Hematopoietic multipotent progenitor cell treated with erythropoietin and hydrocortisone succinate and interleukin-3 and kit ligand, for 15 days (in vitro differentiated cells): ENCODE data around the gene CCDC171.
"Not testable (repeated sequence)": the region's sequence is repeated elsewhere in the genome, so short reads cannot be mapped to it uniquely, and the experiment has no call there.

Experiments used
- DNase-seq: peaks from one replicate; pipeline ENCODE4 v3.0.0-alpha.2; 2015; ENCODE audit warnings: low spot score

CCDC171 gene

DNA sequence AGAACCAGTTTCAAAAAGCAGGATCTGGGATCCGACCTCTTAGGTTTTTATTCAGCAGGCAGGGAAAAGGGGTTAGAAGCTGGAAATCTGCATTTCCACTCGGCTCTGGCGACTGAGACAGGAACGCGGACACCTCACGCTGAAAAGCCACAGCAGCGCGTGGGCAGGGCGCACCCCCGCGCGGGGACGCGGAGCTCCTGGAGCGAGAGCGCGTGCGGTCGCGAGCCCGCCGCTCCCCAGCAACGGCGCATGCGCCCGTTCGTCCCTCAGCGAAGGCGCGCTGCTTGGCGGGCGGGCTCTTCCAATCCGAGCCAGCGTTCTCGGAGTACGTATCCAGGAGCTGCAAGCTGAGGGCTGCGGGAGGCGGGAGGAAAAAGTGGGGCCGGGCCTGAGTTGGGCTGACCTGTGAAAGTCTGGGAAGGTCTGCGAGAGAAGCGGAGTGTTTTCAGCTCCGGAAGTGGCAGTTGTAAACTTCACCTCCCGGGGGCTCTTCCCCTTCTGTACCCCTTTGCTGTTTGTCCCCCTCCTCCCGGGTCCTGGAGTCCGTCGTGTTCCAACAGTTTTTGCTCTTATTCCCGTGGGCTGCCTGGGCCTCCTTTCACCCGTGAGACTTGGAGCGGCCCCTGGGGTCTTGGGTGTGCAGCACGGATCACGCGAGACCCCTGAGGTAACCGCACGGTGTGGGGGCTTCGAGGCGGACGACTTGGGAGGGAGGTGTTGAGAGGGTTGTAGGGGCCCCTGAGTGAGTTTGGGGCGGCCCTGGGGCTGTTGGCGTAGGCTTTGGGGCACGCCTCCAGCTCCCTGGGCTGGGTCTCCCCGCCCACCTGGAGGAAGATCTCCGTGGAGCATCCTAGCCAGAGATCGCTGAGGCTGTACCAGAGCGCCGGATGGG is at the start of gene CCDC171:
CCDC171 (plus strand) TSS at position 408 of the 892 bp plus-strand sequence. CDS start 11,046 bp downstream, outside the sequence.
- peak; percentile 74 for DNase-seq

- no peak for DNase-seq
Measured at GRCh38 chr9:15505921-15506320, 46.9 kb upstream of the CCDC171 start.

GRCh38 chr9:15509931-15510788 is 42.7 kb upstream of the CCDC171 start:
- DNase-seq = peak; percentile 54

DNA sequence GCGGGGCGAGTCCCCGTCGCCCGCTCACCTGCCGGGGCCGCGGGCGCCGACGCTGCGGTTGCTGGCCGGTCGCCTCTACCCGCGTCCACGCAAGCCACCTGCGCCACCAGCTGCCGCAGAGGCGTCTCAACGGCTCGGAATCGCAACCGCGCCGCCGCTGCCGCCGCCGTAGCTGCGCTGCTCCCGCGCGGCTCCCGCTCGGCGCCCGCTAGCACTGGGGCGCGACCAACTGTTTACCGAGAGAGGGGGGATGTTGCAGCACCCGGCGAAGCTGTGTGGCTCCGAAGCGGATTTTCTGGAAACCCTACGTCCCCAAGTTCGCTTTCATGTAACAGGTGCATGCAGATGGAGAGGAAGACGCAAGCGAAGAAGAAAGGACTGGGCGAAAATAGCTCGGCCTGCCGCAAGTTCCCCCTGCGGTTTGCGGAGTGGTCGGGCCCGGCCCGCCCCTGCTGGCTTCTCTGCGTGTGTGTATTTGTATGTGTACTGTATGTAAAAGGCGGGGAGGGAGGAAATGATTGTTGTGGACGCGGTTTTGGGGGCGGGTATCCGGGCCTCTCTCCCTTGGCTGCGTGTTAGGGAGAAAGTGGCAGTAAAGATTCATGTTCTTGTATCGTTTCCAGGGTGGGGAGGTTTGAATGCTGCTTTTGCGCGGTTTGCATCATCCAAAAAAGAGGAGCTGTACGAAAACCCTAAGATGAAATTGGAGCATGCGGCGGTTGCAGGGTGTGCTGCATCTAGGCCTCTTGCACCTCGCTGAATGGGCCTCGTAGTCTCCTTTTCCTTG is 41.9 kb upstream of the CCDC171 start, which contains the start of gene PSIP1:
PSIP1 (minus strand) TSS at position 182 of the 787 bp plus-strand sequence. CDS start 782 bp downstream, outside the sequence.
- peak; percentile 89 for DNase-seq

DNA sequence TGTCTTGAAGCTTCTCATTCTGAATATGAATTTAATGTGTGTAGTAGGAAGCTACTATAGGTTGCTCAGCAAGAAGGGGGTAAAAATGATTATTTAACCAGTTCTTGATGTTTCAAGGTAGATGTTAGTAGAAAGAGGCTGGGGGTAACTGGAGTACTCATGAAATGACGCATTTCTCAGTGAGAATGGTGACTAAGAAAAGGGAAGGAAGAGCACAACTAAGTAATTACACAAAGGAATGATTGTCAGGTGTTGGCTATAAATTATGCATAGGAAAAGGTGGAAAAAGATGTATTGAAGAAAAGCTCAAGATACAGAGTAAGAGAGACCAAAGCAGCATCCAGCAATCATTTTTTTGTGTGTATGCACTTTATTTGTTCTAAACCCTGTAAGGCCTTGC is 40.6 kb upstream of the CCDC171 start:
- no peak for DNase-seq

GRCh38 chr9:15512889-15513288 is 40.0 kb upstream of the CCDC171 start:
- no peak for DNase-seq

GRCh38 chr9:15513335-15513734 is 39.5 kb upstream of the CCDC171 start:
- DNase-seq = peak; percentile 16

DNA sequence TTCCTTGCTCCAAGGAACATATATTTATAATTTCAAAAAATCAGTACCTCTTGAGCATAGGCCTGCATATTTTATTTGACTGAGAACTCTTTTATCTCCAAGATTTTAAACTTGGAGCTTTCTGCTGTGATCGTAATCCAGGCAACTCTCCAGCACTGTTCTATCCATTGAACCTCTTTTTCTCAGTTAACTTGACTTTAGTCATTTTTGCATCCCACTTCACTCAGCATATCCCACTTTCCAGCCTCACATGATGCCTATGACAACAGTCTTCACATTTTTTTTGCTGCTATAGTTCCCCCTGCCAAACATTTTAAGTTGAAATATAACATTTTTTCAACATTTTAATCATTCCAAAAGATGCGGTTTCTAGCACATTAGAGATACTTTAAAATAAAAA is 33.0 kb upstream of the CCDC171 start:
- DNase-seq = no peak

GRCh38 chr9:15521254-15521653 is 31.6 kb upstream of the CCDC171 start:
- DNase-seq = no peak

DNA sequence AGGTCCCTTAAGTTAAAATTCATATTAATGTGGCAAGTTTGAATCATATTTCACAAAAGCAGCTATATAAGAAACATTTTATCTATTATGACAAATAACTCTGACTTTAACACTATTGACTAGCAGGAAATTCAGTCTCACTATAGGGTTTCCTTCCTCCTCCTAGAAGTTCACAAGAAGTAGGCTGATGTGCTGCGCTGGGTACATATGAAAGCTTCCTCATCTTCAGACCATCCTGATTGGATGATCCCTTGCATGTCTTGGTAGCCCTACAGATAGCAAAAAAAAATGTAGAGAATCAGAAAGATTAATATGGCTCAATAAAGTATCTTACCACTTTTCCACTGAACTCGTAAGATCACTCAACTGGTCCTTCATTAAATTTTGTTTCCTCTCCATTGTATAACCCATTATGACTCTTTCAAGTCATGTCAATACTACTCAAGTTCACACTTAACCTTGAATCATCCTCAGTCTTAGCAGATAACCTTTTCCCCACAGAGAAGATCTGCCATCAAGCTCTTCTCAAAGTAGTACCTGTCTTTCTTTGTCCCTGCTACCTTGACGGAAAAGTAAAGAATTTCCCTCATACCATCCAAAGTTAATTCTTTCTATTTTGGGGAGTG is 30.6 kb upstream of the CCDC171 start:
- no peak for DNase-seq

DNA sequence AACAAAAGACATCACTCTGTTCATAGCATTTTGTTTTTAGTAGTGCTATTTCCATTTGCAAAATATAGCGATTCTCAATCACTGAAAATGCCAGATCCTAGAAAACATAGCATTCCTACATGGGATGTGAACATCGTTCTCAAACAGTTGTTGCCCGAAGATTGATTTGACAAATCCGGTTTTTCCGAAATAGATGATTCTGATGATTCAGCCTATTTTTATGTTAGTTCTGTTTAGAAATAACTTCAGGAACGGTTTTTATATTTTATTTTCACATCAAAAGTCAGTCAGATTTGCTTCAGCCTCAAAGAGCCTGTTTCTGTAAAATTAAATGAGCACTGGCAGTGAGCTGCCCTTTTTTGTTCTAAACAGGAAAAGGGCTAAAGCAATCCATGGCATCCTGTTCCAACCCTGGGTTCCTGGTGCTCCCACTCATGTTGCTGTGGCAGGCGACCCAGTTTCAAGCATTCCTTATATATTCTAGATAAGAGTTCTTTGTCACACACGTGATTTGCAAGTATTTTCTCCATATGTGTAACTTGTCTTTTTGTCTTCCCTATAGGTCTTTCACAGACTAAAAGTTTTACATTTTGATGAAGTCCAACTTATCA is 27.9 kb upstream of the CCDC171 start:
- no peak for DNase-seq

- DNase-seq = no peak
Measured at GRCh38 chr9:15525958-15526357, 26.9 kb upstream of the CCDC171 start.

DNA sequence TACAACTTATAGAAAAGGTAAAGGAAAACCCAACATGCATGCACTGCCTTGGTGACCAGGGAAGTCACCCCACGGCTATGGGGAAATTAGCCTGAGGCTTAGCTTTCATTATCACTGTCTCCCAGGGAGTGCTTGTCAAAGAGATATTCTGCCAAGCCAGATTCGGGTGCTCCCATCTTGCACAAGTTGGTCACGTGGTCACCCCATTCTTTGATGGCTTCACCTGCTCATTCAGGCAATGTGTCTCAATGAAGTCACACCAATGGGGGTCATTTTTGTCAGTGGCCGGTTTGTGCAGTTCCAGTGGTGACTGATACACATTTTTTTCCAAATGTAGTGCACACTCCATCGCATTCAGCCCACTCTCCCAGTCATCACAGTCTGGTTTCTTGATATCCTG is 25.8 kb upstream of the CCDC171 start:
- DNase-seq = not testable (repeated sequence)

GRCh38 chr9:15529566-15530324 is 23.1 kb upstream of the CCDC171 start:
- DNase-seq = no peak

DNA sequence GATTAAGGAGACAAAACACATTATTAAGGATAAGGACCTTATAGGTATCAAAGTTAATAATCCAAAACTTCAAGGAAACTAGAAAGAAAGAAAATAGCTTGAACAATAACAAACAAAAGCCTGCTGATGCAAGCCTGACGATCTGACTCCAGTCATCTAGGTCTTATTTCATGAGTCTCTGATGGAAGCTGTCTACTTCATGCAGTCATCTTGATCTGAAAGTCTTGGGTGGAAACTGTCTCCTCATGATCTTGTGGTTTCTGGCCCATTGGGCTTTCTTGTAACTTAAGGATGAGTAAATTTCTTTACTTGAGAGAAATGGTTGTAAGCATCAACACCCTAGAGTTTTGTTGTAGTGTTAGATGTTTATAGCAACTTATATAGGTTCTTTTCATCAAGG is 21.5 kb upstream of the CCDC171 start:
- no peak for DNase-seq

DNA sequence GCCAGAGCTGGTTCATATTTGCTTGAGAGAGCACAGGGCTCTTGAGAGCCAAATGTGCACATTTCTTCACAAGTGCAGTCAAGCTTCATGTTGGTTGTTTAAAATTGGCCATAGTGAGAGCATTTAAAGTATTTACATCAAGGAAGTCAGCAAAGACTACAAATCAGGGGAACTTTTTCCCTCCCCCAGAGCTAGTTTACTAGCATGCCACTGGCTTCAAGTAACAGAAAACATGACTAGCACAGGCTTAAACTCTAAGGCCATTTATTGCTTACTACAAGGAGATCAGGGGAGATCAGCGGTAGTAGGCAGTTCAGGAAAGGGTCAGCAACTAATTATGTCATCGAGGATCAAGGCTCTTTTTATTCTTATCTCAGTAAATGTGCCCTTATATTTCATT is 11.0 kb upstream of the CCDC171 start:
- DNase-seq = no peak

- no peak for DNase-seq
Measured at GRCh38 chr9:15542624-15543023, 10.2 kb upstream of the CCDC171 start.

GRCh38 chr9:15543047-15543813 is 9.6 kb upstream of the CCDC171 start:
- no peak for DNase-seq

DNA sequence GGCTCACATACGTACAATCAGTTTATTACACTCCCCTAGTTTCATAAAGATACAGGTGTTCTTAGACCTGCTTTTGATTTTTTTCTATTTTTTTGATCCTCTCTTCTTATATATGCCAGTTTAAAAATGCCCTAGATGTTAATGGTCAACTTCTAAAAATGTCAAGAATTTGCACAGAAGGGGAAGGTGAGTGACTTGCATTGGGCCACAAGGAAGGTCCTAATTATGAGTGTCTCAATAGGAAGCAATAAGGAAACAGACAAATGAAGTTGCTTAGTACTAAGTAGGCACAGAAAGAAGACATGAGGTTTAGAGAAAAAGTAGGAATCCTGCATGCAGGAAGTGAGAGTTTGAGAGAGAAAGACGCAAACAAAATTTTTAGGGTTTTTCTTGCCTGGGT is 3.2 kb upstream of the CCDC171 start:
- DNase-seq = no peak

DNA sequence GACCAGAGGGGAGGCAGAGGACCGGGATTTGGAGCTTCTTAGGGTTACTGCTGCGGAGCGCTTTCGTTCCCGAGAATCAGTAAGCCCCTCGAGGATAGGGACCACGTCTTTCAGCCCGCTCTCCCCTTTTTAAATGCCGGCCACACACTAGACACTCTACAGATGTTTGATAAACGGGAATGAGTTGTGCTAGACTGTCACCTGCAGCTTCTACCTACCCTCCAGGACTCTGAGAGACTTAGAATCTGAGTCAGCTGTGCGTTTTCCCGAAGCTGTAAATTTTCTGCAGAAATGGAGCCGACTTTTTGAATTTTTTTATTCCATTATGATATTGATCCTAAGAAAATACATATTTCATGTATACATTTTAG is 670 bp downstream of the CCDC171 start:
- no peak for DNase-seq
